Central memory CD4-positive, alpha-beta T cell (primary cell): ENCODE measurements around the gene NCKAP5.

Source experiments
- DNase-seq: peaks from one replicate; pipeline ENCODE4 v3.0.0; 2022

NCKAP5 gene

GRCh38 chr2:133193544-133194361, 374.5 kb downstream of the NCKAP5 start:
- no peak for DNase-seq

GRCh38 chr2:133192028-133192427, 376.2 kb downstream of the NCKAP5 start:
- DNase-seq: no peak

DNA sequence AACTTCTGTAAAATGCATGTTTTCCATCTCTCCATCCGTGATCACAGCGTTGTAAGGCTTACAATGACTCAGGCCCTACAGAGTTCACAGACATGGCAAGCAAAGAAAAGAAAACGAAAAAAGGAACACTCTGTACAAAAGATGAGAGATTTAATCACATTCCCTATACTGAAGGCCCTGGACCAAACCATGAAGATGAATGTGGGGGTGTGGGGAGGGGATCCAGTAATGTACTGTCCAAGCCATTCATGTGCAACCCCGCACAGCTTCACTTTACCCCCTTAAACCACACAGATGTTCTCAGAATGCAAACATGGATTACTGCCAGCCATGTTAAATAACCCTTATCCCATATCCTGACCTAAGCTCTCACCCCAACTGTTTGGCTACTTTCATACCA, 391.1 kb downstream of the NCKAP5 start:
- no peak for DNase-seq

- no peak for DNase-seq
Observed at GRCh38 chr2:133175926-133176325, 392.3 kb downstream of the NCKAP5 start.

- no peak for DNase-seq
Observed at GRCh38 chr2:133173224-133173623, 395.0 kb downstream of the NCKAP5 start.

- no peak for DNase-seq
Observed at GRCh38 chr2:133171393-133172004, 396.8 kb downstream of the NCKAP5 start.

DNA sequence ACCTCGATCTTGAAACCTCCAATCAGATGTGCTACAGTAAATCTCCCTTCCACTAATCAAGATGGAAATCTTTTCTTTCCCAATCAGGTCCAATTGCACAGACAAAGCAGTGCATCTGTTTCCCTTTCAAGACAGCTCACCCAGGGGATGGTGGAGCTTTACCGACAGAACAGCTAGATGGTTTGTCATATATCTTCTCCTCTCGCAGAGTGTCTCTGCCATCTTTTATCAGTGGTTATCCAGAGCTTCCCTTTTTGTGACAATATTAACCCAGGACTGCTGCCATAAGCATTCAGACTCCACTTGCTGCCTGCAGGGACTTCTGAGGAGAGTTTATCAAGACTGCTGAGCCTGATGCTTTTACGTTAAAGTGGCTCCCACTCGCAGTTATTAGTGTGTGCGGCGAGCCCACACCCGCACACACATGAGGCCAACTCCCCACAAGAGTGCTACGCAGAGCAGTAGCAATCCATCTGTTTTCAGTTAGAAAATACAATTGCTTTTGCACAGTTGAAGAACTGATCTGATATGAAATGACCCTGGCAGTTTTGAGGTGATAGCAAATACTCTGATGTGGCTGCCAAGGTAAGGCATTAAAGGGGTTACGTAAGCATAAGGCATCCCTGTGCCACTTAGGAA, 398.9 kb downstream of the NCKAP5 start:
- no peak for DNase-seq

GRCh38 chr2:133167990-133168389, 400.3 kb downstream of the NCKAP5 start:
- DNase-seq: no peak

DNA sequence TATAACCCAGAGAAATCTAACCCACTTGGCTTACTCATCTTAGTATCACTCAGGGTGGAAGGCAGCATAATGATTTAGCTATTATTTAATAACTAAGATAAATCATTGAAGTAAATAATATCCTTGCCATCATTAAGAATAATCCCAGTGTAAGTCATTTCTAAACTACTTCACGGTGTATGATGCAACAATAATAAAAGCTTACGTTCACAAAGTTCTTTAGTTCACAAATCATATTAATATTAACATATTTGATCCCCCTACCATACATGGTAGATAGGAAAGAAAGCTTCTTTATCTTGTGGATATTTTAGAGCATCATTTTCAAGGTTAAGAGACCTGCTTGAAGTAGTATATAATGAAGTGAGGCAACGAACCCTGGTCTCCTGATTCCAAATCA, 401.0 kb downstream of the NCKAP5 start:
- no peak for DNase-seq

GRCh38 chr2:133166031-133166430, 402.2 kb downstream of the NCKAP5 start:
- DNase-seq: no peak

- no peak for DNase-seq
Observed at GRCh38 chr2:133163111-133163510, 405.2 kb downstream of the NCKAP5 start.

DNA sequence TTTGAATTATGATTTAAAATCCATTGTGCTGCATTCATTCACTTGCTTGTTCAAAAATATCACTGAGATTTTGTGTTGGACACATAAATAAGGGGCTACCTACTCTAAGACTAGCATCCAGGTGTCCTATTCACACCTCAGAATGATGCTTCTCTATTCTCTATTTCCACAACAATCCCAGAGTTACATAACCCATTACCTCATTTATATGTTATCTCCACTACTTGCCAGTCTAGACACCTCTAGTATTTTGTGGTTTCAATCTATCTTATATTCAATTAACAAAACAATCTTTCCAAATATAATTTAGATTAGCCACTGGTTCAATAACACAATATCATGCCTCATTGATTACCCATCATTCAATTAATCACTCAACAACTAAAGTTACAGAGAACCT, 409.8 kb downstream of the NCKAP5 start:
- DNase-seq: no peak

- DNase-seq: no peak
Observed at GRCh38 chr2:133158024-133158423, 410.2 kb downstream of the NCKAP5 start.

GRCh38 chr2:133157141-133157540, 411.1 kb downstream of the NCKAP5 start:
- DNase-seq: no peak

DNA sequence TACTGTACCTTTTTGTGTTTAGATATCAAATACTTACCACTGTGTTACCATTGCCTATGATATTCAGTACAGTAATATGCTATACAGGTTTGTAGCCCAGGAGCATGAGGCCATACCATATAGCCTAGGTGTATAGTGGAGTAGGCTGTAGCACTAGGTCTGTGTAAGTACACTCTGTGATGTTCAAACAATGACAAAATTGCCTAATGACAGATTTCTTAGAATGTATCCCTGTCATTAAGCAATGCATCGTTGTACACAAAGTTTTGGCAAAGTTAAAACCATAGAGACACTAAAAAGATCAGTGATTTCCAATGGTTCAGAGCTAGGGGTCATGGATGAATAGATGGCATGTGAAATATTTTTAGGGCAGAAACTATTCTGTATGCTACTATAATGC, 415.5 kb downstream of the NCKAP5 start:
- DNase-seq: no peak

DNA sequence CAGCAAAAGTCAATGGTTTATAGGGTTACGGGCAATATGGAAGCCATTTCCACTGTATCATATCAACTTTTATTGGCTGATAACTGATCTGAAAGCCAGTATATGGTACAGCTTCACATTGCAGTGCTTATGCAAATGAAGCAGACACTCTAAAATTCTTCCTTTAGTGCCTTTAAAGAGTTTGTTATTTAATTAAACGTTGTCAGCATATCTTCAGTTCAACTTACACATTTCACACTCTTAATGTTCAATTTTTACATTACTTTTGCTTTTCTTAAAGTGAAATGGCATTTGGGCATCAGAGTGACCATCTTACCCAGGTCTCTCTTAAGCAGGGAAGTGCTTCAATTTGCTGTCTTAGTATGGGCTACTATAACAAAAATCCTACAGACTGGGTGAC, 420.1 kb downstream of the NCKAP5 start:
- DNase-seq: no peak

GRCh38 chr2:133146893-133147292, 421.4 kb downstream of the NCKAP5 start:
- no peak for DNase-seq

DNA sequence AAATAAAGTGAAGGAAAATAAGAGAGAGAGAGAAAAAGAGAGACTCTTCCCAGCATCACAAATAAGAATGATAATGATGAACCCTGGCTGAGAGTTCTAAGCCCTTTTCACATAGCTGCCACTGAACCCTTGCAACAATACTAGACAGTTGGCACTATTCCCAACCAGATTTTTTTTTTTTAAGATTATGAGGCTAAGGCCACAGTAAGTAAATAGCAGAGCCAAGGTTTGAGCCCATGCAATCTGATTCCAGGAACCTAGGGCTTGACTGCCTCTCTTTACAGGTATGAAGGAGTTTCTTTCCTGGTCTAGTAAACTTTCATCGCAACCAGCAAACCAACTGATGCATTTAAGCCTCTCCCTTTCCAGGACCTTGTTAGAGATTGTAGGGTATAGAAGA, 424.6 kb downstream of the NCKAP5 start:
- no peak for DNase-seq

DNA sequence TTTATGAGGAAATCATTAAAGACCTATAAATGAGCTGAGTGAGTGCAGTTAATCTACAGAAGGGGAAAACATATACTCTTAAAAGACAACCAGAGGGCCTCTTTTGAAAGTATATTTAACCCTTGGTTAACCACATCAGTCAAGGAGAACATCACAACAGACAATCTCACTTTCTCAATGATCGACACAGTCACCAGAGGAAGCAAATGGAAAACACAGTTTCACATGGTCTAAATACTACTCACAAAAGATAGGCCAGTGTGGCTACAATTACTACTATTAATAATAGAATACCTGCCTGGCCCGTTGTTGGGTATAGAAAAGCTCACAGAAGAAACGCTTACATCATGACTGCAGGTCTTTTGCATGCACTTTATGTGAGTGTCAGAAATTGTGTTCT, 426.2 kb downstream of the NCKAP5 start:
- DNase-seq: no peak

GRCh38 chr2:133140620-133141019, 427.6 kb downstream of the NCKAP5 start:
- DNase-seq: no peak

- DNase-seq: no peak
Observed at GRCh38 chr2:133139847-133140533, 428.3 kb downstream of the NCKAP5 start.

GRCh38 chr2:133138693-133139092, 429.6 kb downstream of the NCKAP5 start:
- no peak for DNase-seq

GRCh38 chr2:133135035-133135654, 433.1 kb downstream of the NCKAP5 start:
- DNase-seq: no peak
